ENCODE results near the gene USP6NL.

The USP6NL gene

DNA sequence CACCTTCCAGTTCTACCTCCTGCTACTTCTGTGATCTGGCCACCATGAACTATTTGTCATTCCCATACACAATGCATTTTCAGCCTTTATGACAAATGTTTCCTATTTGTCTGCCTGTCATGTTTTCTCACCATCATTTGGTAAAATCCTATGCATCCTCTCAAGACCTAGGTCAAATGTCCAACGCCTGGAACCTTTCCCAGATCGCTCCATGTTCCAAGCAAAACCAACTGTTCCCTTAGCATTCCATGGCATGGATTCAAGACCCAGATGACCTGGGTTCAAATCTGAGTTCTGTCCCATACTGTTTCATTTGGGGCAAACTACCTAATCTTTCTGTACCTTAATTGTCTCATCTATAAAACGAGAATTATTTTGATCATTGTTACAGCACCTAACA is 98.9 kb downstream of the USP6NL start:
- TF ChIP-seq, protein P1, sequence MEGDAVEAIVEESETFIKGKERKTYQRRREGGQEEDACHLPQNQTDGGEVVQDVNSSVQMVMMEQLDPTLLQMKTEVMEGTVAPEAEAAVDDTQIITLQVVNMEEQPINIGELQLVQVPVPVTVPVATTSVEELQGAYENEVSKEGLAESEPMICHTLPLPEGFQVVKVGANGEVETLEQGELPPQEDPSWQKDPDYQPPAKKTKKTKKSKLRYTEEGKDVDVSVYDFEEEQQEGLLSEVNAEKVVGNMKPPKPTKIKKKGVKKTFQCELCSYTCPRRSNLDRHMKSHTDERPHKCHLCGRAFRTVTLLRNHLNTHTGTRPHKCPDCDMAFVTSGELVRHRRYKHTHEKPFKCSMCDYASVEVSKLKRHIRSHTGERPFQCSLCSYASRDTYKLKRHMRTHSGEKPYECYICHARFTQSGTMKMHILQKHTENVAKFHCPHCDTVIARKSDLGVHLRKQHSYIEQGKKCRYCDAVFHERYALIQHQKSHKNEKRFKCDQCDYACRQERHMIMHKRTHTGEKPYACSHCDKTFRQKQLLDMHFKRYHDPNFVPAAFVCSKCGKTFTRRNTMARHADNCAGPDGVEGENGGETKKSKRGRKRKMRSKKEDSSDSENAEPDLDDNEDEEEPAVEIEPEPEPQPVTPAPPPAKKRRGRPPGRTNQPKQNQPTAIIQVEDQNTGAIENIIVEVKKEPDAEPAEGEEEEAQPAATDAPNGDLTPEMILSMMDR (IDR thresholded peaks at IDR 0.05; ENCODE audit: insufficient read depth, low read depth, low read length, missing control alignments): no peak
- H3K4me3 ChIP-seq (ENCODE audit: low read length): no peak overlapping the region
- no peak for DNase-seq (ENCODE audit: low read depth)

DNA sequence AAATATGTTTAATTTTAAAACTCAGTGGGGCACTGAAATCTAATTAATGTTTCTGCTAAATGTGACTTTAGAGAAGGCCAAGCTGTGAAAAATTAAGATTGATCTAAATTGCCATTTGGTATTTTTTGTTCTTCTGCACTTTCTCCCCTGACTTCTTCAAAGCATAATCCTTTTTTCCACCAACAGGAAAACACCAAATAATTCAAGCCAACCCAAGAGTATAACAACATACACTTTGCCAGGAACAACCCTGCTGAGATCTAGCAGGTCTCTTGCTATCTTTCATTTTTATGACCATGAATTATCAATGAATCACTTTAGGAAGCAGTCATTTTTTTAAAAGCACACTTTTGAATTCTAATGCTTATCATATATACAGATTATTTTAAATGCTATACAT is 100.1 kb downstream of the USP6NL start:
- no peak overlapping the region for H3K4me3 ChIP-seq (ENCODE audit: low read length)
- no peak for DNase-seq (ENCODE audit: low read depth)
- TF ChIP-seq, protein P1 (IDR thresholded peaks at IDR 0.05; ENCODE audit: insufficient read depth, low read depth, low read length, missing control alignments): no peak

DNA sequence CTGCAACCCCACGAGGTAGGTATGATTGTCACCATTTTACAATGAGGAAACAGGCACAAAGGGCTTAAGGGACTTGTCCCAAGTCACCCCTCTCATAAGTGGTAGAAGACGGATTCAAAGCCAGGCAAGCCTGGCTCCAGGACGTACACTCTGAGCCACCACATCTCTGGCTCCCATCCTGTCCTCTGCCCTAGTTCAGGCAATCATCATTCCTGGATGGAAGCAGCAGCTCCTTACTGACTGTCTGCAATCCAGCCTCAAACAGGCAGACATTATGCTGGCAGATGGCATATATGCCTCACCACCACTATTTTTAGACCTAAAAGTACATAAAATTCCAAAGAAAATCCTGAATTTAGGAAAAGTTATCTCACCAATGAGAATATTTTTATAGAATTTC is 100.7 kb downstream of the USP6NL start:
- DNase-seq (ENCODE audit: low read depth): no peak
- no peak overlapping the region for H3K4me3 ChIP-seq (ENCODE audit: low read length)
- TF ChIP-seq, protein P1 (IDR thresholded peaks at IDR 0.05; ENCODE audit: insufficient read depth, low read depth, low read length, missing control alignments): no peak

DNA sequence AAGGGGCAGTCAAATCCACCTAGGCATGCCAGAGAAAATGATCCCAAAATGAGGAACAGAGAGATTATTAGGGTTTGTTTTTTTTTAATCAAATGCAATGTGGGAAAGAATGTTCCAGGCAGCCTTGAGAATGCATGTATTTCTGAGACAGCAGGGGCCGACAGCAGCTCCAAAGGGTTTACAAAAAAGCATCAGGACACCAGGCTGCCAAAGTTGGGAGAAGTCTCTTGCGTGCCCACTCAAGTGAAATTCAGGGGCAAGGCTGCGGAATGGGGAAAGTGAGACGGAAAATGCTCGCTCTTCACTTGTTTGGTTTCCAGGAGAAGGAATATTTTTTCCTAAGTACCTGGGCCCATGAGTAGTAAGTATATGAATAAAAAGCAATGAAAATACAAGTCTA is 101.2 kb downstream of the USP6NL start:
- DNase-seq (ENCODE audit: low read depth): no peak
- no peak overlapping the region for H3K4me3 ChIP-seq (ENCODE audit: low read length)
- TF ChIP-seq, protein P1 (IDR thresholded peaks at IDR 0.05; ENCODE audit: insufficient read depth, low read depth, low read length, missing control alignments): no peak

DNA sequence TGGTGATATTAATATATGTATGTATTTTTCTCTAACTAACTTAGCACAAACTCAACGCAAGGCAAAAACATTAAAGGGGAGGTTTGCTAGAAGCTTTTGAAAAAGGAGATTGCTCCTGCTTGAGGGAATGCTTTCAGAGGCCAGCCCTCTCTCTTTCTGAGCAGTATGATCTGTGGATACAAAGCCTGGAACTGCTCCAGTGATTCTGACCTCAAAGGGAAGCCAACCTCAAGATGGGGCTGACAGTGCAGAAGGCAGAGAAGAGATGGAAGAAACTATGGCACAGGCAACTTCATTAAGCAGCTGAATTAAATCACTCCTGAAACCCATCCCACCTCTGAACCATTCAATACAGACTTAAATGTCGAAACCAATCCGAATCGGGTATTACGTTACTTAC is 102.4 kb downstream of the USP6NL start:
- DNase-seq (ENCODE audit: low read depth): no peak
- no peak overlapping the region for H3K4me3 ChIP-seq (ENCODE audit: low read length)
- TF ChIP-seq, protein P1 (IDR thresholded peaks at IDR 0.05; ENCODE audit: insufficient read depth, low read depth, low read length, missing control alignments): no peak

DNA sequence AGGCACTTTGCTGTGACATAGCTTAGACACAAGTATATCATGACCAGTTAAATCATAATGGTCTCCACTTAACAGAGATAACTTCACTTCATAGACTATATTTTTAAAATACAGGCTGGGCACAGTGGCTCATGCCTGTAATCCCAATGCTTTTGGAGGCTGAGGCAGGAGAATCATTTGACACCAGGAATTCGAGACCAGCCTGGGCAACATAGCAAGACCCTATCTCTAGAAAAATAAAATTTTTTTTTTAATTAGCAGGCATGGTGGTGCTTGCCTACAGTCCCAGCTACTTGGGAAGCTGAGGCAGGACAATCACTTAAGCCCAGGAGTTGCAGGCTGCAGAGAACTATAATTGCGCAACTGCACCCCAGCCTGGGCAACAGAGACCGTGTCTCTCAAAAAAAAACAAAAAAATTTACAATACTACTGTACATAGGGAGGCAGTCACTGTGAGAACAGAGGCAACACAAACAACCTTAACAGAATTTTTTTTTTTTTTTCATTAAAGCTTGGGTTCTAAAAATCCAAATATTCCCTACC is 105.1 kb downstream of the USP6NL start:
- no peak overlapping the region for H3K4me3 ChIP-seq (ENCODE audit: low read length)
- DNase-seq (ENCODE audit: low read depth): no peak
- TF ChIP-seq, protein P1 (IDR thresholded peaks at IDR 0.05; ENCODE audit: insufficient read depth, low read depth, low read length, missing control alignments): no peak

DNA sequence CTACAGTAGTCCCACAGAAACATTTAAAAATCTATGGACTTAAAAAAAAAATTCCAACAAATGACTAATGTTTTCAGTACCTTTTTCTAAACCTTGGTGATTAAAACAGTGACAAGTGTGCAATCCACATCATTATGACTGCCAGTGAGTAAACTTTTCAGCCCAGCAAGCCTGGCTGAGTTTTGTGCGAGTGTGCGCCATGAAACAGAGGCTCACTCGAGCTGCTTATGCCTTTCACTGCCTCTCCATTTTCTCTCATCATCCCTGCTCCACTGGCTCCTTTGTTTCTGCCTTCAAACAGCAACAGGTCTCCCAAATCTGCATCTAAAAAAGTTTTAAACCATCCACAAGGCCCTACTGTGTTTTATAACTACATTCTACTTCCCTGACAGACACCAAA is 105.8 kb downstream of the USP6NL start:
- peak; percentile 17 for DNase-seq (ENCODE audit: low read depth)
- H3K4me3 ChIP-seq (ENCODE audit: low read length): no peak overlapping the region
- TF ChIP-seq, protein P1 (IDR thresholded peaks at IDR 0.05; ENCODE audit: insufficient read depth, low read depth, low read length, missing control alignments): no peak

All from epithelial cell of esophagus (primary cell).